Spleen (tissue), 11 donors: ENCODE data around the gene AASDH. TPM values are rescaled to one million over a fixed set of nuclear protein-coding genes. Genes with fewer than 3 reads are reported as not detected.
A peak's percentile ranks its signal among the peaks of the same experiment; 100 is the strongest.
"Not testable (repeated sequence)": the region's sequence is repeated elsewhere in the genome, so short reads cannot be mapped to it uniquely, and the experiment has no call there.

Experiments
- DNase-seq: peaks from one replicate; pipeline ENCODE4 v3.0.0-alpha.2; 2020
- H3K27ac ChIP-seq, 8 donors: fragments of 200-600 bp; sonication (generic) in 7 of 8; 1 replicate in 4 of 8; 2 replicates in 4 of 8; pipeline versions ENCODE4 v1.5.0 to v1.8.0; 2016 to 2021; ENCODE audit warnings: inconsistent platforms in 4 of 8, mild to moderate bottlenecking in 4 of 8, moderate library complexity in 1 of 8
- H3K27me3 ChIP-seq, 7 donors: fragments of 200-600 bp; sonication (generic) in 6 of 7; replicated peaks in 1 of 7; 1 replicate in 4 of 7; 2 replicates in 3 of 7; pipeline versions ENCODE4 v1.5.0 to v1.8.0; 2016 to 2021; ENCODE audit warnings: inconsistent platforms in 3 of 7, mild to moderate bottlenecking in 1 of 7
- H3K36me3 ChIP-seq, 6 donors: fragments of 200-600 bp; sonication (generic) in 5 of 6; 1 replicate in 4 of 6; 2 replicates in 2 of 6; pipeline versions ENCODE4 v1.5.0 to v1.8.0; 2016 to 2021; ENCODE audit warnings: inconsistent platforms in 2 of 6
- H3K4me1 ChIP-seq, 6 donors: fragments of 200-600 bp; sonication (generic) in 5 of 6; 1 replicate in 3 of 6; 2 replicates in 3 of 6; pipeline versions ENCODE4 v1.5.0 to v1.8.0; 2016 to 2021; ENCODE audit warnings: inconsistent platforms in 3 of 6
- H3K4me3 ChIP-seq, 8 donors: fragments of 200-600 bp; sonication (generic) in 7 of 8; 1 replicate in 4 of 8; 2 replicates in 4 of 8; pipeline versions ENCODE4 v1.5.0 to v1.8.0; 2016 to 2021; ENCODE audit warnings: inconsistent platforms in 4 of 8, mild to moderate bottlenecking in 4 of 8, moderate library complexity in 2 of 8
- H3K9me3 ChIP-seq, 8 donors: fragments of 200-600 bp; sonication (generic) in 7 of 8; 1 replicate in 4 of 8; 2 replicates in 4 of 8; pipeline versions ENCODE4 v1.5.0 to v1.8.0; 2016 to 2021; ENCODE audit warnings: inconsistent platforms in 4 of 8
- POLR2A ChIP-seq, 3 donors: fragments of 450-650 bp; IDR thresholded peaks; one replicate each; pipeline ENCODE4 v1.5.1; 2017; ENCODE audit warnings: antibody characterized with exemption in 3 of 3, mild to moderate bottlenecking in 1 of 3
- POLR2AphosphoS5 ChIP-seq, 3 donors: sonication (generic); formaldehyde crosslinking; IDR thresholded peaks; one replicate each; pipeline ENCODE4 v1.5.1; 2017; ENCODE audit warnings: antibody characterized with exemption in 3 of 3
- WGBS, 5 donors: extraction: QIAGEN DNeasy Blood & Tissue Kit in 3 of 5; methylation state at CpG; one replicate each; pipeline versions ENCODE4 v1.1.5 to v1.1.7; 2013 to 2018; 5-methylcytosine and 5-hydroxymethylcytosine counted together
- intact Hi-C: fragments of 100-400 bp; cut with DNase I; formaldehyde crosslinking; loops from one replicate; pipeline ENCODE4 v1.15.0; 2023; ENCODE audit warnings: low total_unique reads
- polyA plus RNA-seq, 3 donors: library from polyadenylated mRNA; stranded (reverse); fragments of 200-250 nt; gene quantifications; one replicate each; pipeline ENCODE4 v1.2.1, GENCODE V29; 2013
- total RNA-seq, 7 donors: library from RNA; depleted of rRNA in 3 of 7; stranded (reverse); fragments of >200 nt in 3 of 7; fragmentation: NEBNext Ultra II Directional in 4 of 7; extraction: Animal tissue kit (Norgen Biotek cat#: 25700) in 4 of 7; gene quantifications; one replicate each; pipeline versions ENCODE4 v1.1.0 to v1.2.1, GENCODE V29; 2016 to 2021
- TF ChIP-seq, protein P1 (sequence below), 11 experiments: fragments of 200-600 bp in 7 of 11; fragments of 450-650 bp in 4 of 11; sonication (generic) in 4 of 11; IDR thresholded peaks in 8 of 11; conservative IDR thresholded peaks in 3 of 11; 1 replicate in 7 of 11; 2 replicates in 4 of 11; pipeline versions ENCODE4 v1.4.0 to v1.8.0; 2016 to 2021; ENCODE audit warnings: antibody characterized with exemption in 11 of 11, inconsistent platforms in 4 of 11, mild to moderate bottlenecking in 1 of 11
- donor health status: healthy with polysubstance abuse.
- donor health status: DM: no; HTN: no; CAD: no; lungs with moderate emphysema.
- donor health status: DM: no; HTN: no; CAD: no.
- donor health status: Bipolar disorder and iron deficiency.
- donor health status: healthy.
- donor health status: DM: no; HTN: no; CAD: no.
- donor health status: DM: yes; HTN: yes; CAD: no.

The AASDH gene
- total and polyA plus RNA-seq, 10 donors: 2.8 to 15.6 (median 10.5) TPM

DNA sequence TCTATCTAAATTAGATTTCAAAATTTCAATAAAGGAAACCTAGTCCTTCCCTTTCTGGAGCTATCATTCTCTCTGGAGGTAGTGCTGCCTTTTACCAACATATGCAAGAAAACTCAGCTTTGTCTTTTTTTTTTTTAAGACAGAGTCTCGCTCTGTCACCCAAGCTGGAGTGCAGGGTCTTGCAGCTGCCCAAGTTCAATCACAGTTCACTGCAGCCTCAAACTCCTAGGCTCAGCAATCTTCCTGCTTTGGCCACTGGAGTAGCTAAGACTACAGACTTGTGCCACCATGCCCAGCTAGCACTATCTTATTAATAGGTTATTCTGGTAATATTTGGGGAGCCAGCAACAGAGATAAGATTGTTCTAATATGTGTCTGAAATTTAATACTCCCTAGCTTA lies 12.3 kb downstream of the AASDH start:
- H3K36me3 ChIP-seq: peaks cover 0 to 38% (median 2%) of the 10 kb centered on the region in 6 donors
- intact Hi-C loops: no loop called here
- H3K27me3 ChIP-seq: no peaks in the 10 kb centered on the region
- no peak for DNase-seq
- no peak overlapping the region for H3K27ac ChIP-seq
- no peak overlapping the region for H3K4me3 ChIP-seq
- H3K4me1 ChIP-seq: peaks cover 0 to 7% (median 0%) of the 10 kb centered on the region in 6 donors
- 78 to 97% (median 92%) methylated on average over 1 of the region's 1 CpG for WGBS, 5 donors
- no peaks in the 10 kb centered on the region for H3K9me3 ChIP-seq
- TF ChIP-seq POLR2AphosphoS5 (IDR thresholded peaks at IDR 0.05) (no peak), POLR2A (IDR thresholded peaks at IDR 0.05) (no peak)
- TF ChIP-seq, protein P1, sequence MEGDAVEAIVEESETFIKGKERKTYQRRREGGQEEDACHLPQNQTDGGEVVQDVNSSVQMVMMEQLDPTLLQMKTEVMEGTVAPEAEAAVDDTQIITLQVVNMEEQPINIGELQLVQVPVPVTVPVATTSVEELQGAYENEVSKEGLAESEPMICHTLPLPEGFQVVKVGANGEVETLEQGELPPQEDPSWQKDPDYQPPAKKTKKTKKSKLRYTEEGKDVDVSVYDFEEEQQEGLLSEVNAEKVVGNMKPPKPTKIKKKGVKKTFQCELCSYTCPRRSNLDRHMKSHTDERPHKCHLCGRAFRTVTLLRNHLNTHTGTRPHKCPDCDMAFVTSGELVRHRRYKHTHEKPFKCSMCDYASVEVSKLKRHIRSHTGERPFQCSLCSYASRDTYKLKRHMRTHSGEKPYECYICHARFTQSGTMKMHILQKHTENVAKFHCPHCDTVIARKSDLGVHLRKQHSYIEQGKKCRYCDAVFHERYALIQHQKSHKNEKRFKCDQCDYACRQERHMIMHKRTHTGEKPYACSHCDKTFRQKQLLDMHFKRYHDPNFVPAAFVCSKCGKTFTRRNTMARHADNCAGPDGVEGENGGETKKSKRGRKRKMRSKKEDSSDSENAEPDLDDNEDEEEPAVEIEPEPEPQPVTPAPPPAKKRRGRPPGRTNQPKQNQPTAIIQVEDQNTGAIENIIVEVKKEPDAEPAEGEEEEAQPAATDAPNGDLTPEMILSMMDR (IDR thresholded peaks at IDR 0.05 in 8 of 11, conservative IDR thresholded peaks at IDR 0.05 in 3 of 11): no peak

DNA sequence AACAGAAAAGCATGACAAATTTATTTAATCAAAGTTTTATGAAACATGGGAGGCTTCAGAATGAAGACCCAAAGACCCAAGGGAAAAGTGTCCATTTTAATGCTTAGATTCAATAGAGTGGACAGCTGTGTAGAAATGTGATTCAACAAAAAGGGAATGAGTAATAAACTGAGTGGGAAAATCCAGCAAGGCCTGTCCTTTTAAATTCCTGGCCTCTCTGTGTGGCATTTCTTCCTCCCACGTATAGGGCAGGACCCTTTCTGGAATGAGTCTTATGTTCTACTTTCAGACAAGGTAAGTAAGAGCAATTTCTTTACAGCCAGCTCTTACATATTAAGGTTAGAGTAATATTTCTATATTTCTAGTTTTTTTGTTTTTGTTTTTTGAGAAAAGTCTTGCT lies 14.5 kb downstream of the AASDH start:
- intact Hi-C loops: no loop called here
- Histone ChIP-seq H3K36me3 (peaks cover 0 to 46% (median 4%) of the 10 kb centered on the region in 6 donors), H3K4me3 (no peak overlapping the region), H3K4me1 (peaks cover 0 to 7% (median 0%) of the 10 kb centered on the region in 6 donors), H3K9me3 (no peaks in the 10 kb centered on the region), H3K27ac (no peak overlapping the region), H3K27me3 (no peaks in the 10 kb centered on the region)
- TF ChIP-seq POLR2A (IDR thresholded peaks at IDR 0.05): no peak
- TF ChIP-seq POLR2AphosphoS5 (IDR thresholded peaks at IDR 0.05): no peak
- TF ChIP-seq, protein P1 (IDR thresholded peaks at IDR 0.05 in 8 of 11, conservative IDR thresholded peaks at IDR 0.05 in 3 of 11): no peak
- no peak for DNase-seq
- WGBS, 5 donors: 0 to 83% (median 4%) methylated on average over 1 of the region's 1 CpG

DNA sequence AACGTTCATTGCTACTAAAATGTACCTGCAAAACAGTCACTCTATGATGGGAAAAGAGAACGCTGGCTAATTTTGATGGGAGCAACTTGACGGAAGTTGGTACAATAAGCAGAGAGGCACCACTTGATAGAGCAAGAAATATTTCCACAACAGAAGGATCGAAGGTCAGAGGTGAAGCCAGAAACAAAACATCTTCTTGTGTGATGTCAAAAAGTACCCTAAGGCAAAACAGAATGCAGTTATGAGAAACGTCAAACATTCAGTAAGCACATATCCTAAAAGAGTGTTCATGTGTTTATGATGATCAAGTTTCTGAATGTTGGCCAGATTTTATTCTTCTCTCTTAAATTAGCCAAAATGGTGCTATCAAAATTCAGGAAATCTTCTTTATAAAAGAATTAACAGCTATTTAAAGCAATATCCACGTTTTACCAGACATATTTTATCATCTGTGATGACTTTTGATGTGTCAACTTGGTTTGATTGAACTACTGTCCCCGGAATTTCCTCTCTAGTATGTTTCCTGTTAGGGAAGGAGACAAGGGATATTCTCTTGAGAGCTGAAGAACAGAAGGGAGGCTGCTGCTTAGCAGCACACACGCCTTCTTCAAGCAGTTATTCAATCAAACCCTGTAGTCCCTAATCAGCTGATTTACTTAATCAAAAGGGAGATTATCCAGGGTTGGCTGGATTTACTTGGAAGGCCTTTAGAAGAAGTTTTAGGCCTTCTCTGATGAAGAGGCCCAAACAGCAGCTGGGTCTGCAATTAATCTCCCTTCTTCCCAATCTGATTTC lies 15.7 kb downstream of the AASDH start:
- H3K27ac ChIP-seq: peak overlapping the region in 2 of 8 donors; percentile 4 to 14
- intact Hi-C loops: no loop called here
- peaks cover 0 to 7% (median 0%) of the 10 kb centered on the region in 6 donors for H3K4me1 ChIP-seq
- peaks cover 0 to 46% (median 4%) of the 10 kb centered on the region in 6 donors for H3K36me3 ChIP-seq
- no peak overlapping the region for H3K4me3 ChIP-seq
- no peaks in the 10 kb centered on the region for H3K27me3 ChIP-seq
- H3K9me3 ChIP-seq: no peaks in the 10 kb centered on the region
- TF ChIP-seq, protein P1 (IDR thresholded peaks at IDR 0.05 in 8 of 11, conservative IDR thresholded peaks at IDR 0.05 in 3 of 11): no peak
- TF ChIP-seq POLR2AphosphoS5 (IDR thresholded peaks at IDR 0.05) (no peak), POLR2A (IDR thresholded peaks at IDR 0.05) (no peak)
- WGBS, 5 donors: 68 to 77% (median 73%) methylated on average over 8 of the region's 8 CpGs
- no peak for DNase-seq

DNA sequence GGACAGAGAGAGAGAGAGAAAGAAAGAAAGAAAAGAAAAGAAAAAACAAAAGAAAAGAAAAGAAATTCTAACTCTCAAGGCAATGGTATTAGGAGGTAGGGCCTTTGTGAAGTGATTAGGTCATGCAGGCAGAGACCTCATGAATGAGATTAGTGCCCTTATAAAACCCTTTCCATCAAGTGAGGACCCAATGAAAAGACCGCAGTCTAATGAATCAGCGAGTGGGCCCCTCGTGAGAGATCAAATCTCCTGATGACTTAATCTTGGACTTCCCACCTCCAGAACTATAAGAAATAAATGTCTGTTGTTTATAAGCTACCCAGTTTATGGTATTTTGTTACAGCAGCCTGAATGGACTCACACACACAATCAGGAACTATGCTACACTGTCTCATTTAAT lies 16.9 kb downstream of the AASDH start:
- TF ChIP-seq POLR2AphosphoS5 (IDR thresholded peaks at IDR 0.05): no peak
- TF ChIP-seq, protein P1 (IDR thresholded peaks at IDR 0.05 in 8 of 11, conservative IDR thresholded peaks at IDR 0.05 in 3 of 11): no peak
- no peak for TF ChIP-seq POLR2A (IDR thresholded peaks at IDR 0.05)
- WGBS, 5 donors: 89 to 97% (median 95%) methylated on average over 3 of the region's 3 CpGs
- intact Hi-C loops: no loop called here
- H3K36me3 ChIP-seq: peaks cover 0 to 46% (median 4%) of the 10 kb centered on the region in 6 donors
- no peak for DNase-seq
- H3K27ac ChIP-seq: no peak overlapping the region
- no peaks in the 10 kb centered on the region for H3K9me3 ChIP-seq
- no peaks in the 10 kb centered on the region for H3K27me3 ChIP-seq
- H3K4me1 ChIP-seq: peaks cover 0 to 7% (median 0%) of the 10 kb centered on the region in 6 donors
- no peak overlapping the region for H3K4me3 ChIP-seq

DNA sequence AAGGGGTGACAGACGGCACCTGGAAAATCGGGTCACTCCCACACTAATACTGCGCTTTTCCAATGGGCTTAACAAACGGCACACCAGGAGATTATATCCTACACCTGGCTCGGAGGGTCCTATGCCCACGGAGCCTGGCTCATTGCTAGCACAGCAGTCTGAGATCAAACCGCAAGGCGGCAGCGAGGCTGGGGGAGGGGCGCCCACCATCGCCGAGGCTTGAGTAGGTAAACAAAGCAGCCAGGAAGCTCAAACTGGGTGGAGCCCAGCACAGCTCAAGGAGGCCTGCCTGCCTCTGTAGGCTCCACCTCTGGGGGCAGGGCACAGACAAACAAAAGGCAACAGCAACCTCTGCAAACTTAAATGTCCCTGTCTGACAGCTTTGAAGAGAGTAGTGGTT lies 24.3 kb downstream of the AASDH start:
- H3K4me3 ChIP-seq, intact Hi-C loops, H3K27ac ChIP-seq, H3K27me3 ChIP-seq, H3K4me1 ChIP-seq, H3K9me3 ChIP-seq, DNase-seq: not testable (repeated sequence)
- H3K36me3 ChIP-seq: peaks cover 0 to 53% (median 2%) of the 10 kb centered on the region in 6 donors
- 95 to 99% (median 97%) methylated on average over 12 of the region's 12 CpGs for WGBS, 5 donors
